ENCODE measurements around the gene TPO.

- TF ChIP-seq CTCF (IDR thresholded peaks at IDR 0.05) (no peak), ZFX (IDR thresholded peaks at IDR 0.05; ENCODE audit: borderline replicate concordance) (no peak)
These were observed 66.1 kb downstream of the TPO start for GRCh38 chr2:1479346-1479745.

Data from 22Rv1 (cell line).